GM19035 (cell line): ENCODE data around the gene PRKCQ.

ENCODE experiments used
- ATAC-seq: cut with Tn5 transposase; IDR thresholded peaks from one replicate; pipeline ENCODE4 v1.9.1; 2021; ENCODE audit not compliant: unreplicated experiment

PRKCQ gene

GRCh38 chr10:6410830-6411229 is 169.2 kb downstream of the PRKCQ start:
- no peak for ATAC-seq

- ATAC-seq = no peak
Measured at GRCh38 chr10:6409971-6410643, 170.0 kb downstream of the PRKCQ start.

GRCh38 chr10:6408799-6409198 is 171.3 kb downstream of the PRKCQ start:
- ATAC-seq = no peak

- ATAC-seq = no peak
Measured at GRCh38 chr10:6407034-6407721, 172.9 kb downstream of the PRKCQ start.

GRCh38 chr10:6406220-6407033 is 173.6 kb downstream of the PRKCQ start:
- ATAC-seq = no peak

- ATAC-seq = no peak
Measured at GRCh38 chr10:6405713-6406112, 174.4 kb downstream of the PRKCQ start.

GRCh38 chr10:6404127-6405072 is 175.7 kb downstream of the PRKCQ start:
- ATAC-seq = no peak

GRCh38 chr10:6402960-6403359 is 177.1 kb downstream of the PRKCQ start:
- ATAC-seq = no peak

GRCh38 chr10:6402349-6402709 is 177.7 kb downstream of the PRKCQ start:
- ATAC-seq = no peak

- peak; percentile 84 for ATAC-seq
Measured at GRCh38 chr10:6401558-6402348, 178.3 kb downstream of the PRKCQ start.

GRCh38 chr10:6400821-6401465 is 179.1 kb downstream of the PRKCQ start:
- no peak for ATAC-seq

GRCh38 chr10:6400331-6400730 is 179.7 kb downstream of the PRKCQ start:
- no peak for ATAC-seq

- ATAC-seq = no peak
Measured at GRCh38 chr10:6399879-6400278, 180.2 kb downstream of the PRKCQ start.

GRCh38 chr10:6399231-6399741 is 180.8 kb downstream of the PRKCQ start:
- ATAC-seq = no peak

- no peak for ATAC-seq
Measured at GRCh38 chr10:6398399-6398798, 181.7 kb downstream of the PRKCQ start.

- no peak for ATAC-seq
Measured at GRCh38 chr10:6396652-6397051, 183.4 kb downstream of the PRKCQ start.

GRCh38 chr10:6396226-6396625 is 183.8 kb downstream of the PRKCQ start:
- ATAC-seq = no peak

GRCh38 chr10:6395606-6396005 is 184.5 kb downstream of the PRKCQ start:
- no peak for ATAC-seq

GRCh38 chr10:6394084-6394483 is 186.0 kb downstream of the PRKCQ start:
- ATAC-seq = no peak
